Germinal center (tissue), 1 donor: Measurements from ENCODE around the gene MSI2.

Experiments
- DNase-seq: peaks from one replicate; pipeline ENCODE4 v3.0.0; 2012; ENCODE audit warnings: mixed read lengths, low spot score

Gene MSI2

DNA sequence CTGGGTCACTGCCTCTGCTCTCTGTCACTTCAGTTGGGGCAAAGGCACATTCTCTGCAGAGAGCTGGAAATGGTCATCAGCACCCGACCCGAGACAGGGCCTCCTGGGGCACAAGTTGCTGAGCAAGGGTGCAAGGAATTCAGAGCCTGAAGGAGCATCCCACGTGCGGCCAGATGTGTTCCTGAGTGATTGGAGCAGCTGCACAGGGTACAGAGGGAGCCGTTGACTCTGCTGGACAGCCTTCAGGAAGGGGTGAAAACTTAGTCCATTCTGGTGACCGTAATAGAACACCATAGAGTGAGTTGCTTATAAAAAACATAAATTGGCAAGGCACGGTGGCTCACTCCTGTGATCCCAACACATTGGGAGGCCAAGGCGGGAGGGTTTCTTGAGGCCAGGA, 382.0 kb downstream of the MSI2 start:
- no peak for DNase-seq

GRCh38 chr17:57639381-57639780, 383.1 kb downstream of the MSI2 start:
- no peak for DNase-seq

DNA sequence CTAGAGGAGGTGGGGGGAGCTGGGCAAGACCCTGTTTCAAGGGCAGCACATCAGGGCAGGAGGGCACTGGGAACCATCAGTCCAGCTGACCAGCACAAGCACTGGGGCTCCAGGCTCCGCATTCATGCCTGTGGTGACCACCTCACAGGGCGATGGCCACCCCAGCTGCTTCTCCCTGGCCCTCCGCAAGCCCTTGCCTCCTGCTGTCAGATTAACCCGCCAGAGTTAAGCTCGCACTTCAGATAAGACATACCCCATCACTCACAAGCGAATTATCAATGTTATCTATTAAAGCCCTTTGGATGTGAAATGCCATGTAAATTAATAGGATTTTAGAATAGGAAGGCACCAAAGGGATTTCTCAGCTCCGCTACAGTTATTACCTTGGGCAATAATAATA, 383.8 kb downstream of the MSI2 start:
- DNase-seq: no peak

GRCh38 chr17:57641761-57642160, 385.4 kb downstream of the MSI2 start:
- DNase-seq: no peak

DNA sequence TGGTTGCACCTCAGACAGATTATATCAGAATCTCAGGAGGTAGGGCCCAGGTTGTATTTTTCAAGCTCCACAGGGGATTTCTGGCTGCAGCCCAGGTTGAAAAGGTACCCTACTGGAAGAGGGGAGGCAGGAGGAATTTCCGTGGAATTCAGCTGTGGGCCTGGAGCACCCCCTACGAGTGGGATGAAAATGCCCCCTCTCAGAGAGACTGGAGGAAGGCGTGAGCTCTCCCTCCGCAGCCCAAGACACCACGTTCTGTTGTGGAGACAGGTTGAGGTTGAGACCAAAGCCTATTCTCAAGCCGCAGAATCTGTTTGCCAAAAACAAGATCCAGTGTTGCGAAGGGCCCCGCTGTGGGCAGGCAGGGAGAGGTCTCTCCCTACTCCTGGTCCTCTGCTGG, 386.7 kb downstream of the MSI2 start:
- DNase-seq: no peak

GRCh38 chr17:57644326-57644725, 388.0 kb downstream of the MSI2 start:
- no peak for DNase-seq

DNA sequence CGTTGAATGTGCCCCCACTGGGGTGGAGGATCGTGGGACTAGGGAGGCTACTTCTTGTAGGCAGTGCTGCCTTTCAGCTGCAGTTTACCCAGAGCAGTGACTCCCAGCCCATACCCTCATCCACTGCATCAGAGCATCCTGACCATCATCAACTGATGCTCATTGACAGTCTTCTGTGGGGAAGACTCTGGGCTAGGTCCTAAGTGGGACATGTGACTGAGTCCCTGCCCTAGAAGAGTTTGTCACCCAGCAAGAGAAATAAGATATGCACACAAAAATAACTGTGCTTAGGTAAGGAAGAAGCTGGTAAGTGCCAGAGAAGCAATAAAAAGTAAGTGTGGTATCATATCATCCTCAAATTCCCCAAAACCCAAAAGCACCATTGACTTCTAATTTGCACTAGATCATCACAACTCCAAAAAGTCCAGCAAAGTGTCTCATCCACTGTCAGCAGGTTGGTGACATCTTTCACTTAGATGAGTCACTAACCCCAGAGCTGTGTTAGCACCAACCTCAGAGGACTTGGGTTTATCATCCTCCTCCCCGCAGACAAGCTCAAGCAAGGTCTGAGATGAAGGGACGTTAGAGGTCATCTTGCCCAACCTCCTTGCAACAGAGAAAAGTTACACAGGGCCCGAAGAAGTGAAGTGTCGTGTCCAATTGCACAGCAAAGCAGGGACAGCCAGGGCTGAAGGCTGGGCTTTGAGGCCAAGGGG, 389.8 kb downstream of the MSI2 start:
- DNase-seq: no peak

DNA sequence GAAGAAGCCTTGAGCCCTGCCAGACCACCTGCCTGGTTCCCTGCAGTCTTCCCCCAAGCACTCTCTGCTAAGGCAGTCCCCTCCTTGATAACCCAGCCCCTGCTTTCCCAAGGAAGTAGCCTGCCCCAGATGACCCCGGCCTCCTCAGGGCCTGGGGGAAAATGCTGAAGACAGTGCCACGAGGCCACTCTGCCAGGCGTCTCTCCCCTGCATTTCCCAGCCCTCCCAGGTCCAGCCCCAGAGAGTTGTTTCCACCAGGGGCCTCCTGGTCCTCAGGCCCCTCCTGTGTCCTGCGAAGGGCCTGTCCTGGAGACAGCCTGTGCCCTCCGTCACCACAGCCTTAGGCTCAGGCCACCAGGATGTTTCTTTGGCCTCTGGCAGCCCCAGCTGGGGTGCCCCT, 392.4 kb downstream of the MSI2 start:
- DNase-seq: no peak

- DNase-seq: no peak
These were observed 392.9 kb downstream of the MSI2 start for GRCh38 chr17:57649191-57649590.

DNA sequence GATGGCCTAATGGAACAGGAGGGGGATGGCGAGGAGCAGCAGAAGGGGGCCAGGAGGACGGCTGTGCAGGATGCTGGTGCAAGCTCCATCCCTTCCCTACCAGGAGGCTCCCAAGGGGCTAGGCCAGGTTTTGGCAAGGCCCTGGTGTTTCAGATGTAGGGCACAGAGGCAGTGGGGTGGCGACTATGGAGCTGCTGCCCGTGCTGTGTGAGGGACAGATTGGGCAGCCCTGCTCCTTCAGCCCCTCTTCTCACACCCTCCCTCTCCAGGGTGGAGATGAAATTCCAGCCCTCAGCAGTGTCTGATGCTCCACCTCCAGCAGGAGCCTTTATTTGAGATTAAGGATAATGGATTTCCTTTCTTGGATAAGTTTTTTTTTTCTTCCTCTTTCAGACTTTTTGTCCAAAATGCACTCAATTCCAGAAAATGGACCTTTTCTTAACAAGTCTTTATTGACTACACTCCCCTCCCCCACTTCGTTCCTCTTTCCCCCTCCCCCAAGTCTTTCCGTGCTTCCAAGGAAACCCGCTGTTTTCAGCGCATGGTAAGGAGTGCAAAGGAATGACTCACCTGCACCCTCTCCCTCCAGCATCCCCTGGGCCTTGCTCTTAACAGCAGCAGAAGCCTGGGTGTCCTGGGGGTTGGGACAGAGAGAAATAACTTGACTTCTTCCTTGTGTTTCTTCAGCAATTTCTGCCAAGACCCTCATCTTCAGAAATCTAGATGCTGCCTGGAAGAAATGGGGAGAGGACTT, 393.6 kb downstream of the MSI2 start:
- no peak for DNase-seq

DNA sequence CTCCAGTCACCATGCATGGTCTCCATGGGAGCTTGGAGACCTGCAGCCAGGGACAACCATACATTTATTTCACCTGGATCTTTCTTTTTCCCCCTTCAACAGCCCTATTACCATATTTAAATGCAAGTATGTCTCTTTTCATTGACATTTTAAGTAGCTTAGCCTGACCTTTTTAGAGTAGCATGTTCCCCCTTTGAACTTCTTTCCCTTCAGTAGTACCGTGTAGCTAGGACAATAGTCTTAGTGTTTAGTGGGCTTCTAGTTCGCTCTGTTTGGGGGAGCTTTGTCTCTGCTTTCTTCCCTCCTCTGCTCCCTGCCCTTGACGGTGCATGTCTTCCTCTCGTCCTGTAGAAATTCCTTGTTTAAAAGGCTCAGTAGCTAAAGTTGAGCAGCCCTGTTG, 394.2 kb downstream of the MSI2 start:
- DNase-seq: no peak

- no peak for DNase-seq
These were observed 395.1 kb downstream of the MSI2 start for GRCh38 chr17:57651451-57651850.

GRCh38 chr17:57651996-57652395, 395.7 kb downstream of the MSI2 start:
- no peak for DNase-seq

- DNase-seq: no peak
These were observed 396.5 kb downstream of the MSI2 start for GRCh38 chr17:57652811-57653210.

DNA sequence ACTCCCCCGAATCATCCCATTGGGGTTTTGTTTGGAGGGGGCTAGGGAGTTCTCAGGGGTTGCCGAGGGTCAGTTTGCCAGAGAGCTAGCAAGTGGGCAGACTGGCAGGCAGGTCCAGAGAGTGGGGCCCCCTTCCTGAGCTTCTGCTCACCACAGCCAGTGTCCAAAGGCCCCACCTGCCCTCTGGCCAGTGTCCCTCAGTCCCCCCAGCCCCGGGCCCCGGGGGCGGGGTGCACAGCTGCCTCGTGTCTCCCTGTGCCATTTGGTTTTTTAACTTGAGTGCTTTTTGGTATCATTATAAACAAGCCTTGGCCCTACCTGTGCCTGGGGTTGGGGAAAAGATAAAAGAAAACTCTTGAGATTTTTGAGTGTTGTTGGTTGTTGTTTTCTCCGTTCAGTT, 397.0 kb downstream of the MSI2 start:
- DNase-seq: no peak

- DNase-seq: no peak
These were observed 397.9 kb downstream of the MSI2 start for GRCh38 chr17:57654040-57654775.

GRCh38 chr17:57655553-57655952, 399.2 kb downstream of the MSI2 start:
- DNase-seq: no peak

DNA sequence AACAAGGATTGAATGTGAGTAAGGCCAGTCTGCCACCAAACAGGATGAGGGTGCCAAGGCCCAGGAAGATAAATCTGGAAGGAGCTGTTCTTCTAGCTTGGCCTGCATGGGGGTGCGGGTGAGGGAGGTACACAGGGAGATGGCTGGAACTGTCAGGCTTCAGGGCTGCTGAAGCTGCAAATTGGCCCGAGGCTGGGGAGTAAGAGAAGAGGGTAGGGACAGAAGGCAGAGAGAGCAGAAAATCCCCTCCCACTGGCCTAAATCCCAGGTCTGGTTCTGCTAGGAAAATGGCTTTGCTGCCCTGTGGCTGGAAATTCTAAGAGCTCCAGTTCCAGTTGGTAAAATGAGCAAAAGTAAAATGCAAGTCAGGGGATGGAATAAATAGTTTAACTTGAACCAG, 400.9 kb downstream of the MSI2 start:
- DNase-seq: no peak

DNA sequence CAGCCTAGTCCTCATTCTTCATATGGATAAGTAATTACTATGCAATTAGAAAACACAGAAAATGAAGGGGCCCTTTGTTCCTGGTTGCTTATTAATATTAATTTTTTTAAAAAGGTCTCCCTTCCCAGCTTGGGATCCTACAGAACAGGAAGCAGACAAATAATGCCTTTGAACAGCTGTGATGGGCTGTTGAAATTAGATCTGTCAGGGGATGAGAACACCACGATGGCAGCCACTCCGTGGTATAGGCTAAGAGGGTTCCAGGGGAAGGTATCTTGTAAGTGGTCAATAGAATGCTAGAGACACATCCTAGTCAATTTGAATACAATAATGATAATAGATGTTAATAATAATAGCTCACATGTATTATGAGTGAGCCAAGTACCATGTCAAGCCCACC, 405.7 kb downstream of the MSI2 start:
- DNase-seq: no peak

- peak; percentile 66 for DNase-seq
These were observed 406.5 kb downstream of the MSI2 start for GRCh38 chr17:57662644-57663308.

DNA sequence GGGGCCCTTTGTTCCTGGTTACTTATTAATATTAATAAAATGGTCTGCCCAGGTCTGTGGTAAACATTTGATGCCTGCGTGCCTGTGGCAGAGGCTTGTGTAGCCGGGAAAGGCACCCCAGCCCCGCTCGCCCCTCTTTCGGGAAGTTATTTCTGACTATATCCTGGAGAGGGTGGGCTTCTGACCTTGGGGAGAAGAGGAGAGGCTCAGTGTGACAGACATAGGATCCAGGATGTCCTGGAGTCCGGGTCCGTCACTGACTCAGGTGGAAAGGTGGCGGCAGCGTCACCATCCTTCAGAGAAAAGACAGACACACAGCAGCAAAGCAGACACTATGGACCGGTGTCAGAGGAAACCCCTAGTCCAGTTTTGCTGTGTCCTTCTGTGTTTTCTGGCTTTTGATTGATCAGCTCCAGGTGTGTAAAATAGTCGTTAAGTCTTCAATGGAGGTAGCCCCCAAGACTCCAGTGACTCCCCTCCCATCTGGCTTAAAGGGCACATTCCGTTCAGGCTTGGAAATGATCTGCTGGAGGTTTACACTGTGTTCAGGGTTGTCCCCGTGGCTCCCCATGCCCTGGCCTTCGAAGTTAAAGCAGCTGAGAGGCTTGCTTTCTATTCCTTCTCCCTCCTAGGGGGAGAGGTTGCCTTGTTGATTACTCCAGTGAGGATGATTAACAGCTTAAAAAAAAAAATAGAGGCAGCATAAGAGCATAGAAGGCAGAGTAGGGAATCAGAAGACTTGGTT, 407.2 kb downstream of the MSI2 start:
- DNase-seq: no peak

GRCh38 chr17:57665128-57665527, 408.8 kb downstream of the MSI2 start:
- DNase-seq: no peak
